ENCODE results near the gene GOLGA6L10. TPM values are rescaled to one million over a fixed set of nuclear protein-coding genes. Genes with fewer than 3 reads are reported as not detected.
"Not testable (repeated sequence)": the region's sequence is repeated elsewhere in the genome, so short reads cannot be mapped to it uniquely, and the experiment has no call there.

GOLGA6L10 gene
- 1 to 10 TPM in 1 of 2 donors, under 1 TPM in 1; 0.36 to 6.0 TPM for total RNA-seq

DNA sequence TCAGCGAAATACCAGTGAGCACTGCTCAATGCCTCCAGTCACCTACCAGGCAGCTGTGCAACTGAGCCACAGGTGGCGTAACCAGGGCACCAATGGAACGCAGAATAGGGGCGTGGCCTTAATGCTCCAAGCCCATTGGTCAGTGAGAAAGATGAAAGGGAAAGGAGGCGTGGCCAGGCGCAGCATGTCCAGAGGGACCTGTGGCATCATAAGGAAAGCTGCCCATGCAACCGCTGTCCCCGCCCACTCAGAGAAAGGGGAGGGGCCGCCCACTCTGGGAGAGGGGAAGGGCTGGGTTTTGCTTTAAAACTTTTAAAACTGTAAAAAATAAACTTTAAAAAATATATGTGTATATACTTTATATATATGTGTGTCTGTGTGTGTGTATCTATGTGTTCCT, at the start of gene GOLGA6L10:
Gene GOLGA6L10 (minus strand): TSS at position 101 of the 400 bp plus-strand sequence. CDS start 100 bp downstream, at position 1.
- H3K9me3 ChIP-seq; H3K36me3 ChIP-seq; H3K27ac ChIP-seq; intact Hi-C loops (cut with DNase I); H3K4me3 ChIP-seq; DNase-seq (ENCODE audit: low spot score); H3K27me3 ChIP-seq (replicated peaks; ENCODE audit: insufficient read depth); H3K4me1 ChIP-seq (replicated peaks): not testable (repeated sequence)
- no CpG with 5 or more reads among the region's 9 CpGs for WGBS

DNA sequence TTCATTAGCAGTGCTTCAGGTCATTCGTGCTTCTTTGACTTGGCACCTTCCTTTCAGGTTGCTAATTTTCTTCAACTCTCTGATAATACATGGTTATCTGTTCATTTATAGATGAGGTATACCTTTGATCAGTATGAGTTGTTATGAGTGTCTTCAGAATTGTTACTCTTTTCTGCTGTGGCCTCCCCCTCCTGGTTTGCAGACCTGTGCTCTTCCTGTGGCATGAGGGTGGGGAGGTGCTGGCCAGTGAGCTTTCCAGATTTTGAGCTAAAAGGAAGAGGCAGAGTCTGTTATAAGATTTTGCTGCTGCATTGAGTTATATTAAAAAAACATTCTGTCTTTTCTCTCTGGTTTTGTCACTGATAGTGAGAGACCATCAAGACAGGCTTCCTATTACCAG, 49.5 kb upstream of the GOLGA6L10 start:
- intact Hi-C loops (cut with DNase I) = no loop called here

DNA sequence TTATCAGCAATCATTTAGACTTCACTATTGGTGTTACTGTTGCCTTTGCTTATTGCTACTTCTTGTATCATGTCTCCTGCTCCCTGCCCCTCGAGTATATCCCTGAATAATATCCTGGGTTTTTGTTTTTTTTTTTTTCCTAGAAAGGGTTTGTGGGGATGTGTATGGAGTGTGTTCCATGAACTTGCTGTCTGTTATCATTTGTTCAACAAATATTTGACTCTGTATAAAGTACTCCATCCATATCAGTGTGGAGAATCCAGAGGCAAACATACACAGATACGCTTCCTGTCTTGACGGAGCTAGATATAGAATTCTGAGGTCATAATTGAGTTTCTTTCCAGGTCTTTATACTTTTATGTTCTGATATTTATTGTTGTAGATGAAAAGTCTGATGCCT, 48.5 kb upstream of the GOLGA6L10 start:
- 70% methylated on average over 3 of the region's 3 CpGs for WGBS
- Histone ChIP-seq H3K27ac (no peak overlapping the region), H3K27me3 (replicated peaks; ENCODE audit: insufficient read depth) (no peaks in the 10 kb centered on the region), H3K9me3 (no peaks in the 10 kb centered on the region), H3K36me3 (no peaks in the 10 kb centered on the region), H3K4me3 (no peak overlapping the region), H3K4me1 (replicated peaks) (no peaks in the 10 kb centered on the region)
- TF ChIP-seq POLR2A (IDR thresholded peaks at IDR 0.05) (no peak), POLR2AphosphoS5 (IDR thresholded peaks at IDR 0.05) (no peak)
- TF ChIP-seq, protein P1, sequence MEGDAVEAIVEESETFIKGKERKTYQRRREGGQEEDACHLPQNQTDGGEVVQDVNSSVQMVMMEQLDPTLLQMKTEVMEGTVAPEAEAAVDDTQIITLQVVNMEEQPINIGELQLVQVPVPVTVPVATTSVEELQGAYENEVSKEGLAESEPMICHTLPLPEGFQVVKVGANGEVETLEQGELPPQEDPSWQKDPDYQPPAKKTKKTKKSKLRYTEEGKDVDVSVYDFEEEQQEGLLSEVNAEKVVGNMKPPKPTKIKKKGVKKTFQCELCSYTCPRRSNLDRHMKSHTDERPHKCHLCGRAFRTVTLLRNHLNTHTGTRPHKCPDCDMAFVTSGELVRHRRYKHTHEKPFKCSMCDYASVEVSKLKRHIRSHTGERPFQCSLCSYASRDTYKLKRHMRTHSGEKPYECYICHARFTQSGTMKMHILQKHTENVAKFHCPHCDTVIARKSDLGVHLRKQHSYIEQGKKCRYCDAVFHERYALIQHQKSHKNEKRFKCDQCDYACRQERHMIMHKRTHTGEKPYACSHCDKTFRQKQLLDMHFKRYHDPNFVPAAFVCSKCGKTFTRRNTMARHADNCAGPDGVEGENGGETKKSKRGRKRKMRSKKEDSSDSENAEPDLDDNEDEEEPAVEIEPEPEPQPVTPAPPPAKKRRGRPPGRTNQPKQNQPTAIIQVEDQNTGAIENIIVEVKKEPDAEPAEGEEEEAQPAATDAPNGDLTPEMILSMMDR (IDR thresholded peaks at IDR 0.05) = no peak
- DNase-seq (ENCODE audit: low spot score) = no peak
- intact Hi-C loops (cut with DNase I) = no loop called here

More for the DNA sequence above, 49.5 kb upstream of the GOLGA6L10 start:
- no peaks in the 10 kb centered on the region for H3K9me3 ChIP-seq
- WGBS = no CpG with 5 or more reads among the region's 1 CpG
- TF ChIP-seq, protein P1 (IDR thresholded peaks at IDR 0.05) = no peak
- no peak for TF ChIP-seq POLR2A (IDR thresholded peaks at IDR 0.05)
- TF ChIP-seq POLR2AphosphoS5 (IDR thresholded peaks at IDR 0.05) = no peak
- no peak overlapping the region for H3K4me3 ChIP-seq
- no peaks in the 10 kb centered on the region for H3K4me1 ChIP-seq (replicated peaks)
- DNase-seq (ENCODE audit: low spot score) = no peak
- H3K27ac ChIP-seq = no peak overlapping the region
- no peaks in the 10 kb centered on the region for H3K27me3 ChIP-seq (replicated peaks; ENCODE audit: insufficient read depth)
- no peaks in the 10 kb centered on the region for H3K36me3 ChIP-seq

- H3K27me3 ChIP-seq (replicated peaks; ENCODE audit: insufficient read depth); H3K9me3 ChIP-seq; H3K4me1 ChIP-seq (replicated peaks); DNase-seq (ENCODE audit: low spot score); H3K4me3 ChIP-seq; H3K27ac ChIP-seq; H3K36me3 ChIP-seq; intact Hi-C loops (cut with DNase I): not testable (repeated sequence)
- WGBS = 83% methylated on average over 3 of the region's 4 CpGs
Observed at GRCh38 chr15:82395788-82396187, 46.5 kb upstream of the GOLGA6L10 start.

- 92% methylated on average over 4 of the region's 4 CpGs for WGBS
- no peak for DNase-seq (ENCODE audit: low spot score)
- no peaks in the 10 kb centered on the region for H3K9me3 ChIP-seq
- H3K27me3 ChIP-seq (replicated peaks; ENCODE audit: insufficient read depth) = no peaks in the 10 kb centered on the region
- intact Hi-C loops (cut with DNase I) = no loop called here
- H3K4me3 ChIP-seq = no peak overlapping the region
- H3K4me1 ChIP-seq (replicated peaks) = no peaks in the 10 kb centered on the region
- no peak overlapping the region for H3K27ac ChIP-seq
- no peaks in the 10 kb centered on the region for H3K36me3 ChIP-seq
- TF ChIP-seq, protein P1 (IDR thresholded peaks at IDR 0.05) = no peak
- TF ChIP-seq POLR2A (IDR thresholded peaks at IDR 0.05) (no peak), POLR2AphosphoS5 (IDR thresholded peaks at IDR 0.05) (no peak)
Observed at GRCh38 chr15:82393671-82394070, 44.4 kb upstream of the GOLGA6L10 start.

GRCh38 chr15:82392077-82392476, 42.8 kb upstream of the GOLGA6L10 start:
- H3K27me3 ChIP-seq (replicated peaks; ENCODE audit: insufficient read depth); H3K9me3 ChIP-seq; H3K36me3 ChIP-seq; DNase-seq (ENCODE audit: low spot score); H3K4me3 ChIP-seq; H3K27ac ChIP-seq; intact Hi-C loops (cut with DNase I); H3K4me1 ChIP-seq (replicated peaks): not testable (repeated sequence)
- 100% methylated on average over 1 of the region's 1 CpG for WGBS

GRCh38 chr15:82390152-82390551, 40.9 kb upstream of the GOLGA6L10 start:
- H3K9me3 ChIP-seq; H3K4me1 ChIP-seq (replicated peaks); H3K4me3 ChIP-seq; DNase-seq (ENCODE audit: low spot score); H3K27me3 ChIP-seq (replicated peaks; ENCODE audit: insufficient read depth); H3K27ac ChIP-seq; H3K36me3 ChIP-seq; intact Hi-C loops (cut with DNase I): not testable (repeated sequence)
- WGBS = 89% methylated on average over 3 of the region's 3 CpGs

DNA sequence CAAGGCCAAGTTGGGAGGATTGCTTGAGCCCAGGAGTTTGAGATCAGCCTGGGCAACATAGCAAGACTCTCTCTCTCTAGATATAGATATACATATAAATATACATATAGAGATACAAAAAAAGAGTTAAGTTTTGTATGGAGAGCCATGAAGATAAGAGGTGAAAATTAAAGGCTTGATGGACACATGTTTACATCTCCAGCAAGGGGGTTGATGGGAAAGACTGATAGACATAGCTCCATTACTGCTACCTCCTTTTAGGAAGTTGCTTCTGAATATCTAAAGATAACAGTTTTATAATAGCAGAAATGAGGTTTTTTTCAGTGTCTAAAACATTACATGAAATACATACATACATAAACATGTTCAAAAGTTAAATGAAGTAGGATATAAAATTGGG, 37.9 kb upstream of the GOLGA6L10 start:
- H3K27me3 ChIP-seq (replicated peaks; ENCODE audit: insufficient read depth); H3K9me3 ChIP-seq; intact Hi-C loops (cut with DNase I); H3K27ac ChIP-seq; DNase-seq (ENCODE audit: low spot score); H3K36me3 ChIP-seq; H3K4me1 ChIP-seq (replicated peaks); H3K4me3 ChIP-seq: not testable (repeated sequence)

- H3K27me3 ChIP-seq (replicated peaks; ENCODE audit: insufficient read depth); H3K27ac ChIP-seq; DNase-seq (ENCODE audit: low spot score); intact Hi-C loops (cut with DNase I); H3K4me1 ChIP-seq (replicated peaks); H3K36me3 ChIP-seq; H3K4me3 ChIP-seq; H3K9me3 ChIP-seq: not testable (repeated sequence)
- 75% methylated on average over 11 of the region's 11 CpGs for WGBS
Observed at GRCh38 chr15:82381330-82381955, 32.2 kb upstream of the GOLGA6L10 start.

- H3K4me1 ChIP-seq (replicated peaks); intact Hi-C loops (cut with DNase I); DNase-seq (ENCODE audit: low spot score); H3K27me3 ChIP-seq (replicated peaks; ENCODE audit: insufficient read depth); H3K36me3 ChIP-seq; H3K4me3 ChIP-seq; H3K27ac ChIP-seq; H3K9me3 ChIP-seq: not testable (repeated sequence)
- 86% methylated on average over 6 of the region's 6 CpGs for WGBS
Observed at GRCh38 chr15:82379552-82379951, 30.3 kb upstream of the GOLGA6L10 start.
